ENCODE measurements around the gene ZFYVE28. TPM values are rescaled to one million over a fixed set of nuclear protein-coding genes. Genes with fewer than 3 reads are reported as not detected.

The ZFYVE28 gene
- total RNA-seq, 1 experiment from 2014 or later = 12.9 TPM

DNA sequence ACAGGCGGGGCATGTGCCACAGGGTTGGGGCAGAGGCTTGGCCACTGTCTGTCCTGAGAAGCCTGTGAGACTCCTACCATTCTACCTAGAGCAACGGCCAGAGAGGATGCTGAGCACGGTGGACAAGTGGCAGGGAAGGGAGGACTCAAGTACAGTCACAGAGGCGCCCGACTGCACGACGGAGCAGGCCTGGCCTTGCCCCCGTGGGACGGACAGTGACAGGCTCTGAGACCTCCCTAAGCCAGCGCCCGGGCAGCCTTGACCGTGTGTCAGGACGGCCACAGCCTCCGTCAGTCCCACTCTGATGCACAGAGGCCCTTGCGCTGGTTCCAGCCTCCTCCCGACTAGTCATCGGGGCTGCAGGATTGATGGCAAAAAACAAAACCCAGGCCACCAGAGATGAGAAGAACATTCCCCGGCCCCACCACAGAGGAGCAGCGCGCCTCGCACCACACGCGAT lies 119.9 kb downstream of the ZFYVE28 start:
- POLR2A ChIA-PET (ENCODE audit: unreplicated experiment) = no interaction called here

DNA sequence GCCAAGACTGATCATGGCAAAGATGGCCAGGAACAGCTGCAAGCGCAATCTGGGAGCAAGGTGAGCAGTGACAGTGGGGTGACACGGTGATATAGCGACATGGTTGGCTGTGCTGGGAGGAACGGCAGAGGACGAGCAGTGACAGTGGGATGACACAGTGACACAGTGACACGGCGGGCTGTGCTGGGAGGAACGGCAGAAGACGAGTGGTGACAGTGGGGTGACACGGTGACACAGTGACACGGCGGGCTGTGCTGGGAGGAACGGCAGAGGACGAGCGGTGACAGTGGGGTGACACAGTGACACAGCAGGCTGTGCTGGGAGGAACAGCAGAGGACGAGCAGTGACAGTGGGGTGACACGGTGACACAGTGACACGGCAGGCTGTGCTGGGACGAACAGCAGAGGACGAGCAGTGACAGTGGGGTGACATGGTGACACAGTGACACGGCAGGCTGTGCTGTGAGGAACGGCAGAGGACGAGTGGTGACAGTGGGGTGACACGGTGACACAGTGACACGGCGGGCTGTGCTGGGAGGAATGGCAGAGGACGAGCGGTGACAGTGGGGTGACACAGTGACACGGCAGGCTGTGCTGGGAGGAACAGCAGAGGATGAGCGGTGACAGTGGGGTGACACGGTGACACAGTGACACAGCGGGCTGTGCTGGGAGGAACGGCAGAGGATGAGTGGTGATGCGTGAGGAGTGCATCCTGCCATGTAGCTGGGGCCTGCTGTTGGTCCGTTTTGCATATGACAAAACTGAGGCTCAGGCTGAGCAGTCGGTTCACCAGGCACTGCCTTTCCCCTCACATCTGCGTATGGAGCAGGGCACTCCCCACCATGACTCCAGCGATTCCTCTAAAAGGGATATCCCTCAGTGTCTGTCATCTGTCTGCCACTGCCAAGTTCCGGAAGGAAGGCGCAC lies 120.6 kb downstream of the ZFYVE28 start:
- DNase-seq = no peak
- no peaks in the 10 kb centered on the region for H3K36me3 ChIP-seq (ENCODE audit: low read depth)
- no peaks in the 10 kb centered on the region for H3K4me1 ChIP-seq (replicated peaks; ENCODE audit: insufficient read depth)
- no peaks in the 10 kb centered on the region for H3F3A ChIP-seq (ENCODE audit: insufficient read depth, low read depth)
- CTCF ChIA-PET = no interaction called here
- H2AFZ ChIP-seq = no peak overlapping the region
- intact Hi-C loops (cut with micrococcal nuclease; ENCODE audit: unreplicated experiment) = no loop called here
- H3K4me3 ChIP-seq = no peak overlapping the region
- no peaks in the 10 kb centered on the region for H3K9me3 ChIP-seq (ENCODE audit: insufficient read depth, low read depth)
- H3K9me2 ChIP-seq (ENCODE audit: insufficient read depth) = no peaks in the 10 kb centered on the region
- no peaks in the 10 kb centered on the region for H4K20me1 ChIP-seq (ENCODE audit: insufficient read depth)
- H3K79me2 ChIP-seq (ENCODE audit: low read depth) = no peaks in the 10 kb centered on the region
- TF ChIP-seq, protein P1, sequence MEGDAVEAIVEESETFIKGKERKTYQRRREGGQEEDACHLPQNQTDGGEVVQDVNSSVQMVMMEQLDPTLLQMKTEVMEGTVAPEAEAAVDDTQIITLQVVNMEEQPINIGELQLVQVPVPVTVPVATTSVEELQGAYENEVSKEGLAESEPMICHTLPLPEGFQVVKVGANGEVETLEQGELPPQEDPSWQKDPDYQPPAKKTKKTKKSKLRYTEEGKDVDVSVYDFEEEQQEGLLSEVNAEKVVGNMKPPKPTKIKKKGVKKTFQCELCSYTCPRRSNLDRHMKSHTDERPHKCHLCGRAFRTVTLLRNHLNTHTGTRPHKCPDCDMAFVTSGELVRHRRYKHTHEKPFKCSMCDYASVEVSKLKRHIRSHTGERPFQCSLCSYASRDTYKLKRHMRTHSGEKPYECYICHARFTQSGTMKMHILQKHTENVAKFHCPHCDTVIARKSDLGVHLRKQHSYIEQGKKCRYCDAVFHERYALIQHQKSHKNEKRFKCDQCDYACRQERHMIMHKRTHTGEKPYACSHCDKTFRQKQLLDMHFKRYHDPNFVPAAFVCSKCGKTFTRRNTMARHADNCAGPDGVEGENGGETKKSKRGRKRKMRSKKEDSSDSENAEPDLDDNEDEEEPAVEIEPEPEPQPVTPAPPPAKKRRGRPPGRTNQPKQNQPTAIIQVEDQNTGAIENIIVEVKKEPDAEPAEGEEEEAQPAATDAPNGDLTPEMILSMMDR (conservative IDR thresholded peaks at IDR 0.05) = no peak
- no peak for TF ChIP-seq EZH2 (IDR thresholded peaks at IDR 0.05; ENCODE audit: low read depth)
- BruUV-seq (replicated peaks) = no TSS peak
- no peak overlapping the region for H3K27ac ChIP-seq
- POLR2A ChIA-PET (ENCODE audit: unreplicated experiment) = no interaction called here
- peaks cover 34% of the 10 kb centered on the region; the same call in 1 of the 2 replicates for H3K27me3 ChIP-seq (ENCODE audit: insufficient read depth, low read depth)
- no peak overlapping the region for H3K4me2 ChIP-seq

More for the DNA sequence above, 119.9 kb downstream of the ZFYVE28 start:
- Histone ChIP-seq H3K9me2 (ENCODE audit: insufficient read depth) (no peaks in the 10 kb centered on the region), H3K36me3 (ENCODE audit: low read depth) (no peaks in the 10 kb centered on the region), H3F3A (ENCODE audit: insufficient read depth, low read depth) (no peaks in the 10 kb centered on the region), H4K20me1 (ENCODE audit: insufficient read depth) (no peaks in the 10 kb centered on the region), H3K4me3 (no peak overlapping the region), H2AFZ (no peak overlapping the region), H3K79me2 (ENCODE audit: low read depth) (no peaks in the 10 kb centered on the region), H3K27ac (no peak overlapping the region), H3K4me1 (replicated peaks; ENCODE audit: insufficient read depth) (no peaks in the 10 kb centered on the region), H3K27me3 (ENCODE audit: insufficient read depth, low read depth) (peaks cover 34% of the 10 kb centered on the region; the same call in 1 of the 2 replicates), H3K9me3 (ENCODE audit: insufficient read depth, low read depth) (no peaks in the 10 kb centered on the region), H3K4me2 (no peak overlapping the region)
- no TSS peak for BruUV-seq (replicated peaks)
- TF ChIP-seq, protein P1 (conservative IDR thresholded peaks at IDR 0.05) = no peak
- no peak for TF ChIP-seq EZH2 (IDR thresholded peaks at IDR 0.05; ENCODE audit: low read depth)
- intact Hi-C loops (cut with micrococcal nuclease; ENCODE audit: unreplicated experiment) = no loop called here
- CTCF ChIA-PET = no interaction called here
- no peak for DNase-seq

DNA sequence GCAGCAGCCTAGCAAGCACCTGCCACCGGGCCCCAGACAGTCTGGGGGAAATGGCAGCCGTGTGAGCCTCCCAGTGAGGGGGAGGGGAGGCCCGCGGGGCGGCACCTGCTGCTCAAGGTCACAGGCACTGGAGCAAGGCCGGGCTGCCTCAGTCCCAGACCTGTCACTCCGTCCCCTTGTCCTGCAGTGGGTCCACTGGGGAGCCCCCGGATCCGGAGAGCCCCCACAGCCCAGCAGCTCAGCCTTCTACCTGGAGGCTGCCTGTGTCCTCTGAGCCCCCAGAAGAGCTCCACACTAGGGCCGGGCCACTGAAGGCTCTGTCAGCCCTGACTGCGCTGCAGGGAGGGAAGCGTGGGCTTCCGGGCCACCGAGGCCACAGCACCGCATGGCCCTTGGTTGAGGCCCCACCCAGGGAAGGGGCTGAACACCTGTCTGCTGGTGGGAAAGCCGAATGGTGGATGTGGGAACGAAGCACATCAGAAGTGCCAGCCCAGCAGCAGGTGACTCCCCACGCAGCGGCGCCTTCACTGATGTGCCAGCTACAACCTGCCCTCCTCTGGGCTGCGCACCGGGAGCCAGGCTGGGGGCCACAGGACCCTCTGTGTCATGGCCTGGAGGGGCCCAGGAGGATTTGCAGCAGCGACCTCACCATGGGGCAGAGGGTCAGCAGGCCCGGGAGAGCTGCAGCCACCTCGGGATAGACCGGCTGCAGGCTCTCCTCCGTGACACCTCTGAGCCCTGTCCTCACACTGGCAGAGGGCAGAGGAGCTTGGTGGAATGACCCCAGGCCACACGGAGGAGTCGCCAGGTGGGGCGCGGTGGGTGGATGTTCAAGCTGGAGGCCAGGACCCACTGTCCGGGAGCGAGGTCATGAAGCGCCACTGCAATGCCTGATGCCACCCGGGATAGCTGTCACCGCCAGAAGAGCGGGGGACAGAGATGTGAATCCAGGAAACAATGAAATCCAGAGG lies 121.5 kb downstream of the ZFYVE28 start:
- TF ChIP-seq EZH2 (IDR thresholded peaks at IDR 0.05; ENCODE audit: low read depth) = no peak
- TF ChIP-seq, protein P1 (conservative IDR thresholded peaks at IDR 0.05) = no peak
- Histone ChIP-seq H3K27ac (no peak overlapping the region), H3K4me1 (replicated peaks; ENCODE audit: insufficient read depth) (no peaks in the 10 kb centered on the region), H3K9me3 (ENCODE audit: insufficient read depth, low read depth) (no peaks in the 10 kb centered on the region), H3F3A (ENCODE audit: insufficient read depth, low read depth) (no peaks in the 10 kb centered on the region), H4K20me1 (ENCODE audit: insufficient read depth) (no peaks in the 10 kb centered on the region; the same call in 1 of the 2 replicates), H2AFZ (no peak overlapping the region), H3K27me3 (ENCODE audit: insufficient read depth, low read depth) (peaks cover 36% of the 10 kb centered on the region; the same call in 1 of the 2 replicates), H3K4me2 (no peak overlapping the region), H3K36me3 (ENCODE audit: low read depth) (no peaks in the 10 kb centered on the region), H3K4me3 (no peak overlapping the region), H3K79me2 (ENCODE audit: low read depth) (no peaks in the 10 kb centered on the region), H3K9me2 (ENCODE audit: insufficient read depth) (no peaks in the 10 kb centered on the region)
- ChIA-PET POLR2A (ENCODE audit: unreplicated experiment) (no interaction called here), CTCF (no interaction called here)
- intact Hi-C loops (cut with micrococcal nuclease; ENCODE audit: unreplicated experiment) = no loop called here
- no TSS peak for BruUV-seq (replicated peaks)
- DNase-seq = no peak
